SK-N-SH treated with all-trans-retinoic acid at 6 μM for 48 hours (cell line): Measurements from ENCODE around the gene MAP3K10.

Experiments used
- ARNTL ChIP-seq: fragments of 450-650 bp; formaldehyde crosslinking; IDR thresholded peaks from 2 replicates; pipeline ENCODE4 v1.5.0; 2020; ENCODE audit warnings: low read depth, mild to moderate bottlenecking, moderate library complexity, borderline replicate concordance
- BACH2 ChIP-seq: fragments of 250-450 bp; sonication (Bioruptor Pico); IDR thresholded peaks from 2 replicates; pipeline ENCODE4 v1.9.0; 2021; ENCODE audit warnings: mild to moderate bottlenecking, borderline replicate concordance
- CREB5 ChIP-seq: fragments of 250-450 bp; sonication (Bioruptor Pico); IDR thresholded peaks from 2 replicates; pipeline ENCODE4 v1.5.1; 2020; ENCODE audit warnings: low read depth, mild to moderate bottlenecking, moderate library complexity
- CSRNP3 ChIP-seq: fragments of 250-450 bp; sonication (Bioruptor Pico); IDR thresholded peaks from 2 replicates; pipeline ENCODE4 v1.5.1; 2021; ENCODE audit warnings: mild to moderate bottlenecking, moderate library complexity
- GLIS3 ChIP-seq: fragments of 250-450 bp; sonication (Bioruptor Pico); IDR thresholded peaks from 2 replicates; pipeline ENCODE4 v1.5.0; 2020; ENCODE audit warnings: mild to moderate bottlenecking, moderate library complexity
- POU6F1 ChIP-seq: fragments of 250-450 bp; sonication (Bioruptor Pico); IDR thresholded peaks from 2 replicates; pipeline ENCODE4 v1.8.0; 2021; ENCODE audit warnings: low read depth, mild to moderate bottlenecking, moderate library complexity, borderline replicate concordance
- PPARA ChIP-seq: fragments of 250-450 bp; sonication (Bioruptor Pico); IDR thresholded peaks from 2 replicates; pipeline ENCODE4 v1.5.0; 2020; ENCODE audit warnings: mild to moderate bottlenecking, borderline replicate concordance
- RARB ChIP-seq: fragments of 250-450 bp; sonication (Bioruptor Pico); IDR thresholded peaks from 2 replicates; pipeline ENCODE4 v1.8.0; 2021; ENCODE audit warnings: mild to moderate bottlenecking, moderate library complexity
- SNAI2 ChIP-seq: fragments of 250-450 bp; sonication (Bioruptor Pico); IDR thresholded peaks from 2 replicates; pipeline ENCODE4 v1.5.0; 2020; ENCODE audit warnings: mild to moderate bottlenecking, moderate library complexity
- TOX ChIP-seq: fragments of 250-450 bp; sonication (Bioruptor Pico); IDR thresholded peaks from 2 replicates; pipeline ENCODE4 v1.8.0; 2021; ENCODE audit warnings: mild to moderate bottlenecking, moderate library complexity, borderline replicate concordance
- TSHZ2 ChIP-seq: fragments of 250-450 bp; sonication (Bioruptor Pico); IDR thresholded peaks from 2 replicates; pipeline ENCODE4 v1.5.0; 2020; ENCODE audit warnings: mild to moderate bottlenecking, moderate library complexity
- ZC3H10 ChIP-seq: fragments of 250-450 bp; sonication (Bioruptor Pico); IDR thresholded peaks from 2 replicates; pipeline ENCODE4 v1.5.1; 2021; ENCODE audit warnings: mild to moderate bottlenecking, moderate library complexity

GRCh38 chr19:40198272-40198990, 7.2 kb downstream of the MAP3K10 start:
- TF ChIP-seq CREB5: no peak
- no peak for TF ChIP-seq TSHZ2 (CRISPR knock-in tag)
- no peak for TF ChIP-seq TOX
- no peak for TF ChIP-seq BACH2 (CRISPR knock-in tag)
- no peak for TF ChIP-seq ZC3H10 (CRISPR knock-in tag)
- TF ChIP-seq ARNTL: no peak
- no peak for TF ChIP-seq CSRNP3
- TF ChIP-seq RARB (CRISPR knock-in tag): no peak
- no peak for TF ChIP-seq PPARA (CRISPR knock-in tag)
- TF ChIP-seq GLIS3 (CRISPR knock-in tag): no peak
- no peak for TF ChIP-seq POU6F1 (CRISPR knock-in tag)
- TF ChIP-seq SNAI2 (CRISPR knock-in tag): no peak
